ENCODE measurements around the gene KRTAP9-7. TPM values are rescaled to one million over a fixed set of nuclear protein-coding genes. Genes with fewer than 3 reads are reported as not detected.
"Not testable (repeated sequence)": the region's sequence is repeated elsewhere in the genome, so short reads cannot be mapped to it uniquely, and the experiment has no call there.

KRTAP9-7 gene, protein sequence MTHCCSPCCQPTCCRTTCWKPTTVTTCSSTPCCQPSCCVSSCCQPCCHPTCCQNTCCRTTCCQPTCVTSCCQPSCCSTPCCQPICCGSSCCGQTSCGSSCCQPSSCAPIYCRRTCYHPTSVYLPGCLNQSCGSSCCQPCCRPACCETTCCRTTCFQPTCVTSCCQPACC
- not detected for polyA plus RNA-seq (2012; ENCODE audit: missing spikeins)

DNA sequence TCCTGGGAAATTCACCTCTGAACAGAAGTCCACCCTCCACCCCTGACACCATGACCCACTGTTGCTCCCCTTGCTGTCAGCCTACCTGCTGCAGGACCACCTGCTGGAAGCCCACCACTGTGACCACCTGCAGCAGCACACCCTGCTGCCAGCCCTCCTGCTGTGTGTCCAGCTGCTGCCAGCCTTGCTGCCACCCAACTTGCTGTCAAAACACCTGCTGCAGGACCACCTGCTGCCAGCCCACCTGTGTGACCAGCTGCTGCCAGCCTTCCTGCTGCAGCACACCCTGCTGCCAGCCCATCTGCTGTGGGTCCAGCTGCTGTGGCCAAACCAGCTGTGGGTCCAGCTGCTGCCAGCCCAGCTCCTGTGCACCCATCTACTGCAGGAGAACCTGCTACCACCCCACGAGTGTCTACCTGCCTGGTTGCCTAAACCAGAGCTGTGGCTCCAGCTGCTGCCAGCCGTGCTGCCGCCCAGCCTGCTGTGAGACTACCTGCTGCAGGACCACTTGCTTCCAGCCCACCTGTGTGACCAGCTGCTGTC, at the start of gene KRTAP9-7:
Gene KRTAP9-7 (plus strand): TSS at position 51 of the 543 bp plus-strand sequence. CDS start 0 bp downstream, at position 51.
- DNase-seq (ENCODE audit: insufficient read length); FAIRE-seq: not testable (repeated sequence)

DNA sequence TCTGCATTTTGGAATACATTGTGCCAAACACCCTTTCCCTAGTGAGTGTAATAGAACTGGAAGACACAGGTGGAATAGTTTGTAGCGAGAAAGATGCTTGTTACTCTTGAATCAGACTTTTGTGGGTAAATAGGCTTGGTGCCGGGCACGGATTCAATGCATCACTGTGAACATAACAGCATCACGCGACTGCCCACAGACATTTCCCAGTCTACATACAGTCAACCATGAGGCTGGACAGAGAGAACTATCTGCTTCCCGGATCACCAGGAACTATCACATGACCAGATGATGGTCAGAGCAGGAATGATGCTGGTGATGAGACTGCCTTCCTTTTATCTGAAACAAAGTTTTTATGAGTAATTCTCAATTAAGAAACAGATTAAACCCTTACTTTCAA, 49.4 kb upstream of the KRTAP9-7 start:
- FAIRE-seq (no peak), DNase-seq (ENCODE audit: insufficient read length) (no peak)
- TF ChIP-seq TAF1 (IDR thresholded peaks at IDR 0.05; ENCODE audit: borderline replicate concordance, low read depth, low read length) (no peak), POLR2AphosphoS5 (IDR thresholded peaks at IDR 0.05; ENCODE audit: low read depth, low read length) (no peak), POLR2A (IDR thresholded peaks at IDR 0.05; ENCODE audit: low read depth, low read length) (no peak)

DNA sequence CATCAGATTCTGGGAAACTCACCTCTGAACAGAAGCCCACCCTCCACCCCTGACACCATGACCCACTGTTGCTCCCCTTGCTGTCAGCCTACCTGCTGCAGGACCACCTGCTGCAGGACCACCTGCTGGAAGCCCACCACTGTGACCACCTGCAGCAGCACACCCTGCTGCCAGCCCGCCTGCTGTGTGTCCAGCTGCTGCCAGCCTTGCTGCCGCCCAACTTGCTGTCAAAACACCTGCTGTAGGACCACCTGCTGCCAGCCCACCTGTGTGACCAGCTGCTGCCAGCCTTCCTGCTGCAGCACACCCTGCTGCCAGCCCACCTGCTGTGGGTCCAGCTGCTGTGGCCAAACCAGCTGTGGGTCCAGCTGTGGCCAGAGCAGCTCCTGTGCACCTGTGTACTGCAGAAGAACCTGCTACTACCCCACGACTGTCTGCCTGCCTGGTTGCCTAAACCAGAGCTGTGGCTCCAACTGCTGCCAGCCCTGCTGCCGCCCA, 48.9 kb upstream of the KRTAP9-7 start, which contains the start of gene KRTAP9-2:
Gene KRTAP9-2 (plus strand): TSS at position 51 of the 498 bp plus-strand sequence. CDS start 7 bp downstream, at position 58.
- not testable (repeated sequence) for FAIRE-seq; DNase-seq (ENCODE audit: insufficient read length)

DNA sequence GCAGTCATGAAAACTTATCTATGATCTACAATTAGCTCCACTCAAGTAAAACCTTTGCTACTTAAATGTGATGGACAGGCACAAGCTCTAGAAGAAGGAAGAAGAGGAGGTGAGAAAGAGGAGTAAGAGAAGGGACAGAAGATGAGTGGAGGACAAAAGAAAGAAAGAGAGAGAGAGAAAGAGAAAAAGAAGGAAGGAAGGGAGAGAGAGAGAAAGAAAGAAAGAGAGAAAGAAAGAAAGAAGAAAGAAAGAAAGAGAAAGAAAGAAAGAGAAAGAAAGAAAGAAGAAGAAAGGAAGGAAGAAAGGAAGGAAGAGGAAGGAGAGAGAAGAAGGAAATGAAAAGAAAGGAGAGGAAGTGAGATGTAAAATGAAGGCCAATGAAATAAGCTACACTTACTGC, 45.4 kb upstream of the KRTAP9-7 start:
- TF ChIP-seq TAF1 (IDR thresholded peaks at IDR 0.05; ENCODE audit: borderline replicate concordance, low read depth, low read length) (no peak), POLR2A (IDR thresholded peaks at IDR 0.05; ENCODE audit: low read depth, low read length) (no peak), POLR2AphosphoS5 (IDR thresholded peaks at IDR 0.05; ENCODE audit: low read depth, low read length) (no peak)
- DNase-seq (ENCODE audit: insufficient read length) (no peak), FAIRE-seq (no peak)

DNA sequence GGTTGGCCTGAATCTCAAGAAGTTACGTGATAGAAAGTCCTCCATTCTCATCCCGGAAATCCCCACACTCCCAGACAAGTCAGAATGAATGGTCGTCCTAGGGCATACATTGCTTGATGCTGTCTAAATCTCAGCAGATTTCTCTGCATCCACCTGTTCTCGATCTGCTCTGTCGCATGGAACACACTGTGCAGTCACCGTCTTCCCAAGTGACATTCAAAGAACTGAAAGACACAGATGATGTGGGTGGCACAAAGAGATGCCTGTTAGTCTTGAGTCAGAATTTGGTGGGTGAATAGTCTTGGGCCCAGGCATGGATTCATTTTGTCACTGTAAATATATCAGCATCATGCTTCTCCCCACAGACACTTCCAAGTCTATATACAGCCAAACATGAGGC, 43.8 kb upstream of the KRTAP9-7 start:
- no peak for FAIRE-seq

DNA sequence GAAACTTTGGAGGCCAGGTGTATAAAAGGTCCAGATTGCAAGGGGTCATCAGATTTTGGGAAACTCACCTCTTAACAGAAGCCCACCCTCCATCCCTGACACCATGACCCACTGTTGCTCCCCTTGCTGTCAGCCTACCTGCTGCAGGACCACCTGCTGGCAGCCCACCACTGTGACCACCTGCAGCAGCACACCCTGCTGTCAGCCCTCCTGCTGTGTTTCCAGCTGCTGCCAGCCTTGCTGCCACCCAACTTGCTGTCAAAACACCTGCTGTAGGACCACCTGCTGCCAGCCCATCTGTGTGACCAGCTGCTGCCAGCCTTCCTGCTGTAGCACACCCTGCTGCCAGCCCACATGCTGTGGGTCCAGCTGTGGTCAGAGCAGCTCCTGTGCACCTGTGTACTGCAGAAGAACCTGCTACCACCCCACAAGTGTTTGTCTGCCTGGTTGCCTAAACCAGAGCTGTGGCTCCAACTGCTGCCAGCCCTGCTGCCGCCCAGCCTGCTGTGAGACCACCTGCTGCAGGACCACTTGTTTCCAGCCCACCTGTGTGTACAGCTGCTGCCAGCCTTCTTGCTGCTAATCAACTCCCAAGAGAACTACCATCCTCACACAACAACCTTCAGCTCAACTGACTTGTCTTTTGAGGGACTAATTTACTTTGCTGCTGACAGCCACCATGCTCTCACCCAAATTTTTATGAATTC, 42.9 kb upstream of the KRTAP9-7 start, which contains the start of gene KRTAP9-3:
Gene KRTAP9-3 (plus strand): TSS at position 51 of the 707 bp plus-strand sequence. CDS start 53 bp downstream, at position 104.
- not testable (repeated sequence) for FAIRE-seq; DNase-seq (ENCODE audit: insufficient read length)

More for the DNA sequence above, 43.8 kb upstream of the KRTAP9-7 start:
- no peak for TF ChIP-seq POLR2AphosphoS5 (IDR thresholded peaks at IDR 0.05; ENCODE audit: low read depth, low read length)
- no peak for DNase-seq (ENCODE audit: insufficient read length)

DNA sequence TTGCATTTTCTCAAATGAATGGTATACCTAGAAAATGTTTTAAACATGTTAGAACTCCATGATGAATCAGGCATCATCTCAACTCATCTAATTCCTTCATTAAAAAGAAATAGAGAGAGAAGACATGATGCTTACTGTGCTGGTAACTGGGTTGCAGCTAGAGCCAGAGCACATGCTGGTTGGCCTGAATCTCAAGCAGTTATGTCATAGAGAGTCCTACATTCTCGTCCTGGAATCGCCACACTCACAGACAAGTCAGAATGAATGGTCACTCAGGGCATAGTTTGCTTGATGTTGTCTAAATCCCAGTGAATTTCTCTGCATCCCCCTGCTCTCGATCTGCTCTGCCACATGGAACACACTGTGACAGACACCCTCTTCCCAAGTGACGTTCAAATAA, 38.4 kb upstream of the KRTAP9-7 start:
- not testable (repeated sequence) for FAIRE-seq; DNase-seq (ENCODE audit: insufficient read length)

DNA sequence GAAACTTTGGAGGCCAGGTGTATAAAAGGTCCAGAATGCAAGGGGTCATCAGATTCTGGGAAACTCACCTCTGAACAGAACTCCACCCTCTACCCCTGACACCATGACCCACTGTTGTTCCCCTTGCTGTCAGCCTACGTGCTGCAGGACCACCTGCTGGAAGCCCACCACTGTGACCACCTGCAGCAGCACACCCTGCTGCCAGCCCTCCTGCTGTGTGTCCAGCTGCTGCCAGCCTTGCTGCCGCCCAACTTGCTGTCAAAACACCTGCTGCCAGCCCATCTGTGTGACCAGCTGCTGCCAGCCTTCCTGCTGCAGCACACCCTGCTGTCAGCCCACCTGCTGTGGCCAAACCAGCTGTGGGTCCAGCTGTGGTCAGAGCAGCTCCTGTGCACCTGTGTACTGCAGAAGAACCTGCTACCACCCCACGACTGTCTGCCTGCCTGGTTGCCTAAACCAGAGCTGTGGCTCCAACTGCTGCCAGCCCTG, 37.5 kb upstream of the KRTAP9-7 start, which contains the start of gene KRTAP9-8:
Gene KRTAP9-8 (plus strand): TSS at position 51 of the 489 bp plus-strand sequence. CDS start 53 bp downstream, at position 104.
- DNase-seq (ENCODE audit: insufficient read length); FAIRE-seq: not testable (repeated sequence)

DNA sequence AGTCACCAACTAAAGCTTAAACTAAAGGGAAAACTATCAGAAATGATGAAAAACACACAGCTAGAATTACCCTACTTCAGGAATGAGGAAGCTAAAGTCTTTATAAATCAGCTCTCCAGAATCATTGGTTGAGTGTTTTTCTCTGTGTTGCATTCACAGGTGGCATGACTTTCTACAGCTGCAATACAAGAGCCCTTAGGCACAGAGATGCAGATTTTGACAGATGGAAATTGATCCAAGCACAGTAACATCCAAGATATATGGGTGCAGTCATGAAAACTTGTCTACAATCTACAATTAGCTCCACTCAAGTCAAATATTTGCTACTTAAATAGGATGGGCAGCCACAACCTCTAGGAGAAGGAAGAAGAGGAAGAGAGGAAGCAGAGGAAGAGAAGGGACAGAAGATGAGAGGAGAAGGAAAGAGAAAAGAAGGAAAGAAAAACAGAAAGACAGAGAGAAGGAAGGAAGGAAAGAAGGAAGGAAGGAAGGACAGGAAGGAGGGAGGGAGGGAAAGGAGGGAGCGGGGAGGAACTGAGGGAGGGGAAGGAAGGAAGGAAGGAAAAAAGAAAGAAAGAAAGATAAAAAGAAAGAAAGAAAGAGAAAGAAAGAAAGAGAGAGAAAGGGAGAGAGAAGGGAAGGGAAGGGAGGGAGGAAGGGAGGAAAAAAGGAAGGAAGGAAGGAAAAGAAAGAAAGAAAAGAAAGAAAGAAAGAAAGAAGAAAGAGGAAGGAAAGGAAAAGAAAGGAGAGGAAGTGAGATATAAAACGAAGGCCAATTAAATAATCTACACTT, 28.3 kb upstream of the KRTAP9-7 start:
- FAIRE-seq; DNase-seq (ENCODE audit: insufficient read length): not testable (repeated sequence)

DNA sequence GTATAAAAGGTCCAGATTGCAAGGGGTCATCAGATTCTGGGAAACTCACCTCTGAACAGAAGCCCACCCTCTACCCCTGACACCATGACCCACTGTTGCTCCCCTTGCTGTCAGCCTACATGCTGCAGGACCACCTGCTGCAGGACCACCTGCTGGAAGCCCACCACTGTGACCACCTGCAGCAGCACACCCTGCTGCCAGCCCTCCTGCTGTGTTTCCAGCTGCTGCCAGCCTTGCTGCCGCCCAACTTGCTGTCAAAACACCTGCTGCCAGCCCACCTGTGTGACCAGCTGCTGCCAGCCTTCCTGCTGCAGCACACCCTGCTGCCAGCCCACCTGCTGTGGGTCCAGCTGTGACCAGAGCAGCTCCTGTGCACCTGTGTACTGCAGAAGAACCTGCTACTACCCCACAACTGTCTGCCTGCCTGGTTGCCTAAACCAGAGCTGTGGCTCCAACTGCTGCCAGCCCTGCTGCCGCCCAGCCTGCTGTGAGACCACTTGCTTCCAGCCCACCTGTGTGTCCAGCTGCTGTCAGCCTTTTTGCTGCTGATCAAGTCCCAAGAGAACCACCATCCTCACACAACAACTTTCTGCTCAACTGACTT, 25.8 kb upstream of the KRTAP9-7 start, which contains the start of gene KRTAP9-4:
Gene KRTAP9-4 (plus strand): TSS at position 51 of the 604 bp plus-strand sequence. CDS start 34 bp downstream, at position 85.
- FAIRE-seq; DNase-seq (ENCODE audit: insufficient read length): not testable (repeated sequence)

DNA sequence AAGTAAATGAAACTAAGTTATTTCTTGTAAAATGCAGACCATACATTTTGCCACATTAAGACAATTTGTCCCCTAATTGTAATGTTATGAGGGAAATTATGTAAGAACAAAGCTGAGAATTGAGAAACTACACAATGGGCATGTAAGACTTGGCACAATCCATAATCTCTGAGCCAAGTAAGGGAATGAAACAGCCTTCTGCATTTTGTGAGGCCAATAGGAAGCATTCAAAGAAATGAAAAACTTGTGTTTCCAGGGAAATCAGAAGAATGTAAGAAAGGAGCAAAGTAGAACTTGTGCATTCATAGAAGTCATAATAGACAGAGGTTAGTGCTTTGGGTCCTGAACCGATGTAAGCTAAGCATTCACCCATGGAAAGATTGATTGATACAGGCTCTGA, 24.2 kb upstream of the KRTAP9-7 start:
- FAIRE-seq (no peak), DNase-seq (ENCODE audit: insufficient read length) (no peak)
- TF ChIP-seq POLR2AphosphoS5 (IDR thresholded peaks at IDR 0.05; ENCODE audit: low read depth, low read length) = no peak
- TF ChIP-seq POLR2A (IDR thresholded peaks at IDR 0.05; ENCODE audit: low read depth, low read length) = no peak
- no peak for TF ChIP-seq TAF1 (IDR thresholded peaks at IDR 0.05; ENCODE audit: borderline replicate concordance, low read depth, low read length)

DNA sequence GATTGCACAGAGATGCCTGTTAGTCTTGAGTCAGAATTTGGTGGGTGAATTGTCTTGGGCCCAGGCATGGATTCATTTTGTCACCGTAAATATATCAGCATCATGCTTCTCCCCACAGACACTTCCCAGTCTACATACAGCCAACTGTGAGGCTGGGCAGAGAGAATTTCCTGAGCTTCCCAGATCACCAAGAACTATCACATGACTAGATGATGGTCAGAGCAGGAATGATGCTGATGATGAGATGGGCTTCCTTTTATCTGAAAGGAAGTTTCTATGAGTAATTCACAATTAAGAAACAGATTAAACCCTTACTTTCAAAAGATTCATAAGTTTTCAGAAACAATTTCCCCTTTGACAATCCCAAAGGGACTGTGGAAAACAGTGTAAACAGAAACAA, 20.6 kb upstream of the KRTAP9-7 start:
- DNase-seq (ENCODE audit: insufficient read length) (no peak), FAIRE-seq (no peak)
- TF ChIP-seq POLR2AphosphoS5 (IDR thresholded peaks at IDR 0.05; ENCODE audit: low read depth, low read length) (no peak), POLR2A (IDR thresholded peaks at IDR 0.05; ENCODE audit: low read depth, low read length) (no peak), TAF1 (IDR thresholded peaks at IDR 0.05; ENCODE audit: borderline replicate concordance, low read depth, low read length) (no peak)

DNA sequence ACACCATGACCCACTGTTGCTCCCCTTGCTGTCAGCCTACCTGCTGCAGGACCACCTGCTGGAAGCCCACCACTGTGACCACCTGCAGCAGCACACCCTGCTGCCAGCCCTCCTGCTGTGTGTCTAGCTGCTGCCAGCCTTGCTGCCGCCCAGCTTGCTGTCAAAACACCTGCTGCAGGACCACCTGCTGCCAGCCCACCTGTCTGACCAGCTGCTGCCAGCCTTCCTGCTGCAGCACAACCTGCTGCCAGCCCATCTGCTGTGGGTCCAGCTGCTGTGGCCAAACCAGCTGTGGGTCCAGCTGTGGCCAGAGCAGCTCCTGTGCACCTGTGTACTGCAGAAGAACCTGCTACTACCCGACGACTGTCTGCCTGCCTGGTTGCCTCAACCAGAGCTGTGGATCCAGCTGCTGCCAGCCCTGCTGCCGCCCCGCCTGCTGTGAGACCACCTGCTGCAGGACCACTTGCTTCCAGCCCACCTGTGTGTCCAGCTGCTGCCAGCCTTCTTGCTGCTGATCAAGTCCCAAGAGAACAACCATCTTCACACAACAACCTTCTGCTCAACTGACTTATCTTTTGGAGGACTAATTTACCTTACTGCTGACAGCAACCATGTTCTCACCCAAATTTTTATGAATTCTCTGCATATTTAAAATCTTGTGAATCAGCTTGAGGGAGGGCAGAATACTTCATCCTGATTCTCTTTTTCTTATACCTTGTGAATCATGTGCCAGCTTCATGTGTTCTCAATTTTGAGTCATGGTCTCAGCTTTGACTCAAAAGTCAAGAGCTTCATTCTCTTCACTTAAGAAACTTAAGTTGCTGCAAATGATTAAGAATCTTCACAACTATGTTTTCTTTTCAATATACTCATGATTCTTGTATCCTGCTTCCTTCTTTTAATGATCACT, 19.9 kb upstream of the KRTAP9-7 start, which contains the start of gene KRTAP9-9:
Gene KRTAP9-9 (plus strand): TSS at position 4 of the 910 bp plus-strand sequence.
- DNase-seq (ENCODE audit: insufficient read length); FAIRE-seq: not testable (repeated sequence)
